A549 treated with GW870086 at 1 μM for 4 hours (cell line): Measurements from ENCODE around the gene SEL1L3. TPM values are rescaled to one million over a fixed set of nuclear protein-coding genes. Genes with fewer than 3 reads are reported as not detected.

Source experiments
- total RNA-seq: library from RNA; stranded (reverse); fragments of 200-300 nt; extraction: Qiagen RNA extraction; gene quantifications from 5 replicates; pipeline ENCODE4 v1.2.3, GENCODE V29; 2022; ENCODE audit warnings: low read depth

SEL1L3 gene
- 23.9 to 26.0 TPM (median 24.9 TPM) in 5 replicates for total RNA-seq

GRCh38 chr4:25862411-25863346, at the start of gene SEL1L3:
Gene SEL1L3 (minus strand): TSS chr4:25862988. CDS start chr4:25862836, 152 bp downstream.

Other genes with a start within 250 kb of the SEL1L3 start
- gene SLC34A2, start 207.1 kb downstream of the SEL1L3 start, total RNA-seq, result 0.02 to 0.03 TPM (median 0.03 TPM) in 3 of 5 replicates, not detected in the others
- 24.1 to 27.6 TPM (median 25.3 TPM) in 5 replicates for gene SMIM20, start 51.2 kb upstream of the SEL1L3 start, total RNA-seq